HEK293 (cell line): ENCODE data around the gene PLPP1.

Source experiments
- CTCF ChIA-PET: fragments of 350-600 bp; formaldehyde crosslinking; extraction: SDS; loops from one replicate; lab custom pipeline; 2021; ENCODE audit warnings: antibody characterized with exemption; lab: Yijun Ruan, JAX
- POLR2A ChIA-PET: fragments of 300-600 bp; formaldehyde crosslinking; extraction: SDS; loops from one replicate; lab custom pipeline; 2020; ENCODE audit warnings: antibody characterized with exemption, inconsistent platforms; lab: Yijun Ruan, JAX
- H3K27ac ChIP-seq: fragments of 200-500 bp; sonication (Bioruptor generic); 2 replicates; pipeline ENCODE4 v1.5.1; 2014; ENCODE audit warnings: low read depth, low read length, control low read depth, inconsistent platforms; ENCODE audit errors: extremely low read depth
- H3K36me3 ChIP-seq, 2 experiments: fragments of 200-500 bp in 1 of 2; sonication (Bioruptor generic) in 1 of 2; 1 replicate in 1 of 2; 2 replicates in 1 of 2; pipeline ENCODE4 v1.5.1; 2014 to 2017; ENCODE audit warnings: inconsistent platforms in 2 of 2, low read length in 2 of 2; ENCODE audit not compliant: control insufficient read depth in 2 of 2, insufficient read depth in 1 of 2
- H3K4me1 ChIP-seq: fragments of 200-500 bp; sonication (Bioruptor generic); 2 replicates; pipeline ENCODE4 v1.5.1; 2014; ENCODE audit warnings: mild to moderate bottlenecking, low read length, inconsistent platforms; ENCODE audit not compliant: control insufficient read depth, insufficient read depth
- H3K4me3 ChIP-seq: 2 replicates; pipeline ENCODE4 v1.5.1; 2011; ENCODE audit warnings: low read depth, mild to moderate bottlenecking, control low read depth, low read length, moderate library complexity
- H3K9me3 ChIP-seq: fragments of 200-500 bp; sonication (Bioruptor generic); 2 replicates; pipeline ENCODE4 v1.5.1; 2014; ENCODE audit warnings: low read depth, low read length, inconsistent platforms; ENCODE audit not compliant: control insufficient read depth, insufficient read depth
- FEZF1 ChIP-seq: fragments of 450-650 bp; formaldehyde crosslinking; IDR thresholded peaks from 2 replicates; pipeline ENCODE4 v1.5.1; 2016; ENCODE audit warnings: missing biosample characterization, missing genetic modification characterization
- HOXD13 ChIP-seq: sonication (generic); formaldehyde crosslinking; IDR thresholded peaks from 2 replicates; pipeline ENCODE4 v1.8.0; 2022; ENCODE audit warnings: missing genetic modification reagents, borderline replicate concordance
- MEIS1 ChIP-seq: sonication (generic); formaldehyde crosslinking; IDR thresholded peaks from 2 replicates; pipeline ENCODE4 v1.8.1; 2022; ENCODE audit warnings: missing genetic modification reagents, mild to moderate bottlenecking, borderline replicate concordance
- PATZ1 ChIP-seq: fragments of 450-650 bp; formaldehyde crosslinking; IDR thresholded peaks from 2 replicates; pipeline ENCODE4 v1.5.1; 2016; ENCODE audit warnings: missing biosample characterization, missing genetic modification characterization
- PRDM6 ChIP-seq: fragments of 450-650 bp; formaldehyde crosslinking; IDR thresholded peaks from 2 replicates; pipeline ENCODE4 v1.5.1; 2017; ENCODE audit warnings: missing biosample characterization, missing genetic modification characterization
- SP7 ChIP-seq: fragments of 450-650 bp; formaldehyde crosslinking; IDR thresholded peaks from 2 replicates; pipeline ENCODE4 v1.5.1; 2016; ENCODE audit warnings: missing biosample characterization, missing genetic modification characterization
- TCF7L2 ChIP-seq: IDR thresholded peaks from 2 replicates; pipeline ENCODE4 v1.6.1; 2011; ENCODE audit warnings: low read depth, mild to moderate bottlenecking, inconsistent platforms, low read length, moderate library complexity, borderline replicate concordance
- ZBTB48 ChIP-seq: fragments of 450-650 bp; formaldehyde crosslinking; IDR thresholded peaks from 2 replicates; pipeline ENCODE4 v1.5.1; 2016; ENCODE audit warnings: missing biosample characterization, missing genetic modification characterization
- ZFP69B ChIP-seq: fragments of 450-650 bp; formaldehyde crosslinking; IDR thresholded peaks from 2 replicates; pipeline ENCODE4 v1.5.1; 2016; ENCODE audit warnings: missing biosample characterization, missing genetic modification characterization
- ZNF133 ChIP-seq: fragments of 450-650 bp; formaldehyde crosslinking; IDR thresholded peaks from 2 replicates; pipeline ENCODE4 v1.5.1; 2016; ENCODE audit warnings: missing biosample characterization, missing genetic modification characterization
- ZNF184 ChIP-seq: fragments of 450-650 bp; IDR thresholded peaks from 2 replicates; pipeline ENCODE4 v1.5.1; 2018; ENCODE audit warnings: missing biosample characterization, mild to moderate bottlenecking, missing genetic modification characterization
- ZNF211 ChIP-seq: fragments of 450-650 bp; formaldehyde crosslinking; IDR thresholded peaks from 2 replicates; pipeline ENCODE4 v1.5.1; 2016; ENCODE audit warnings: low read depth, missing biosample characterization, missing genetic modification characterization
- ZNF23 ChIP-seq: fragments of 450-650 bp; formaldehyde crosslinking; IDR thresholded peaks from 2 replicates; pipeline ENCODE4 v1.5.1; 2016; ENCODE audit warnings: missing biosample characterization, missing genetic modification characterization, borderline replicate concordance
- ZNF530 ChIP-seq: fragments of 450-650 bp; formaldehyde crosslinking; IDR thresholded peaks from 2 replicates; pipeline ENCODE4 v1.5.1; 2016; ENCODE audit warnings: low read depth, missing biosample characterization, missing genetic modification characterization
- ZNF768 ChIP-seq: fragments of 450-650 bp; formaldehyde crosslinking; IDR thresholded peaks from 2 replicates; pipeline ENCODE4 v1.5.1; 2018; ENCODE audit warnings: missing biosample characterization, mild to moderate bottlenecking, missing genetic modification characterization
- ZNF785 ChIP-seq: fragments of 450-650 bp; formaldehyde crosslinking; IDR thresholded peaks from 2 replicates; pipeline ENCODE4 v1.5.1; 2016; ENCODE audit warnings: missing biosample characterization, missing genetic modification characterization
- TF ChIP-seq, protein P1 (sequence below): fragments of 450-650 bp; formaldehyde crosslinking; IDR thresholded peaks from 2 replicates; pipeline ENCODE4 v1.5.1; 2016; ENCODE audit warnings: missing biosample characterization, missing genetic modification characterization, borderline replicate concordance

The PLPP1 gene

GRCh38 chr5:55471468-55471867 lies 63.3 kb downstream of the PLPP1 start (continued):
- TF ChIP-seq ZNF133 (tag by site-specific recombination): no peak
- TF ChIP-seq ZBTB48 (tag by site-specific recombination): no peak

DNA sequence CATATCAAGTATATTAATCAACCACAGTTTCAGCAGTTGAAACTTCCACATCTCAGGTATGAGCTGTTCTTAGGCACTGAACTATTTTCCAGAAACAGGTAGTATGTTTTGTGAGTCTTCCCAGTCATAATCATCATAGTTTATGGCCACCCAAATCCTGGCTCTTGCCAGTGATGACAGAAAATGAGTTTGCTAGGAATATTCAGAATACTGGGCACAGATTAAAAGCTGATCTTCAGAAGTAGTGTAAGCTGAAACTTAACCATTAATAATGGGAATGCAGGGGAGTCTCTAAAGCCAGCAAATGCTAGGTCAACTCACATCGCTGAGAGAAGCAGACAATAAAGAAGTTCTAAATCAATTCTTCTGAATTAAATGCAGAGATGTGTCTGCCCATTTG lies 64.5 kb downstream of the PLPP1 start:
- TF ChIP-seq ZNF211 (no peak), ZNF23 (tag by site-specific recombination) (no peak), ZNF768 (no peak), TCF7L2 (no peak), ZNF184 (tag by site-specific recombination) (no peak), HOXD13 (CRISPR knock-in tag) (no peak), ZFP69B (tag by site-specific recombination) (no peak), PATZ1 (tag by site-specific recombination) (no peak)
- Histone ChIP-seq H3K4me1 (0 out of 2 replicates have a peak, but pooled peaks cover 3% of the 10 kb centered on the region), H3K4me3 (no peak overlapping the region), H3K36me3 (no peaks in the 10 kb centered on the region; a peak in 1 of 3 replicates), H3K27ac (no peak overlapping the region), H3K9me3 (no peaks in the 10 kb centered on the region)
- ChIA-PET CTCF (interaction anchor here (0.7 kb wide), 1 partner anchor 30 kb away, joined by 3 read pairs; no protein-coding TSS in a partner anchor), POLR2A (no interaction called here)

- CTCF ChIA-PET: interaction anchor here (0.7 kb wide), 1 partner anchor 31 kb away, joined by 3 read pairs; no protein-coding TSS in a partner anchor
These were observed 64.9 kb downstream of the PLPP1 start for GRCh38 chr5:55469839-55470238.

More at GRCh38 chr5:55469839-55470238, 64.9 kb downstream of the PLPP1 start:
- H3K36me3 ChIP-seq: no peaks in the 10 kb centered on the region; a peak in 1 of 3 replicates
- H3K27ac ChIP-seq: no peak overlapping the region
- H3K4me3 ChIP-seq: no peak overlapping the region
- H3K4me1 ChIP-seq: 0 out of 2 replicates have a peak, but pooled peaks cover 3% of the 10 kb centered on the region
- no peaks in the 10 kb centered on the region for H3K9me3 ChIP-seq
- peak; percentile 41; the same call in 1 of the 2 replicates for TF ChIP-seq ZNF530 (tag by site-specific recombination)
- TF ChIP-seq, protein P1, sequence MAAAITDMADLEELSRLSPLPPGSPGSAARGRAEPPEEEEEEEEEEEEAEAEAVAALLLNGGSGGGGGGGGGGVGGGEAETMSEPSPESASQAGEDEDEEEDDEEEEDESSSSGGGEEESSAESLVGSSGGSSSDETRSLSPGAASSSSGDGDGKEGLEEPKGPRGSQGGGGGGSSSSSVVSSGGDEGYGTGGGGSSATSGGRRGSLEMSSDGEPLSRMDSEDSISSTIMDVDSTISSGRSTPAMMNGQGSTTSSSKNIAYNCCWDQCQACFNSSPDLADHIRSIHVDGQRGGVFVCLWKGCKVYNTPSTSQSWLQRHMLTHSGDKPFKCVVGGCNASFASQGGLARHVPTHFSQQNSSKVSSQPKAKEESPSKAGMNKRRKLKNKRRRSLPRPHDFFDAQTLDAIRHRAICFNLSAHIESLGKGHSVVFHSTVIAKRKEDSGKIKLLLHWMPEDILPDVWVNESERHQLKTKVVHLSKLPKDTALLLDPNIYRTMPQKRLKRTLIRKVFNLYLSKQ (tag by site-specific recombination): no peak
- TF ChIP-seq PRDM6 (tag by site-specific recombination): peak; percentile 25; the same call in 1 of the 2 replicates
- no peak for TF ChIP-seq FEZF1
- TF ChIP-seq SP7 (tag by site-specific recombination): 0 out of 2 replicates have a peak, but pooled peaks have one; percentile 21
- TF ChIP-seq ZNF785 (tag by site-specific recombination): no peak
- TF ChIP-seq MEIS1: no peak
- TF ChIP-seq, all 188 proteins: peak for 3
- POLR2A ChIA-PET: no interaction called here
